Glomerular endothelial cell (primary cell): Measurements from ENCODE around the gene VWDE. TPM values are rescaled to one million over a fixed set of nuclear protein-coding genes. Genes with fewer than 3 reads are reported as not detected.

Source experiments
- DNase-seq: peaks from one replicate; pipeline ENCODE4 v3.0.0-alpha.2; 2011; ENCODE audit warnings: low read depth, low spot score; ENCODE audit errors: extremely low read depth
- total RNA-seq: library from RNA; depleted of rRNA; stranded (reverse); fragments of >200 nt; gene quantifications from 2 replicates; pipeline ENCODE4 v1.2.3, GENCODE V29; 2015

The VWDE gene
- total RNA-seq, 1 donor from 2014 or later, result 0.35 TPM

- no peak for DNase-seq
Observed at GRCh38 chr7:12328888-12329770, 74.5 kb downstream of the VWDE start.

- DNase-seq, result no peak
Observed at GRCh38 chr7:12327922-12328321, 75.7 kb downstream of the VWDE start.

GRCh38 chr7:12325646-12326045 lies 78.0 kb downstream of the VWDE start:
- no peak for DNase-seq

- no peak for DNase-seq
Observed at GRCh38 chr7:12323415-12323814, 80.2 kb downstream of the VWDE start.

GRCh38 chr7:12322903-12323300 lies 80.8 kb downstream of the VWDE start:
- no peak for DNase-seq

- DNase-seq, result peak; percentile 12
Observed at GRCh38 chr7:12322284-12322902, 81.3 kb downstream of the VWDE start.

GRCh38 chr7:12320987-12321647 lies 82.5 kb downstream of the VWDE start:
- no peak for DNase-seq

- no peak for DNase-seq
Observed at GRCh38 chr7:12320241-12320986, 83.3 kb downstream of the VWDE start.

GRCh38 chr7:12317675-12318074 lies 86.0 kb downstream of the VWDE start:
- DNase-seq, result no peak

- no peak for DNase-seq
Observed at GRCh38 chr7:12316925-12317324, 86.7 kb downstream of the VWDE start.

- no peak for DNase-seq
Observed at GRCh38 chr7:12315049-12315448, 88.6 kb downstream of the VWDE start.

GRCh38 chr7:12314199-12314598 lies 89.5 kb downstream of the VWDE start:
- no peak for DNase-seq

GRCh38 chr7:12305502-12305901 lies 98.2 kb downstream of the VWDE start:
- no peak for DNase-seq

GRCh38 chr7:12303495-12303894 lies 100.2 kb downstream of the VWDE start:
- DNase-seq, result no peak

GRCh38 chr7:12303062-12303461 lies 100.6 kb downstream of the VWDE start:
- DNase-seq, result no peak

- no peak for DNase-seq
Observed at GRCh38 chr7:12300415-12300814, 103.2 kb downstream of the VWDE start.

- no peak for DNase-seq
Observed at GRCh38 chr7:12299367-12299766, 104.3 kb downstream of the VWDE start.

GRCh38 chr7:12297283-12298108 lies 106.2 kb downstream of the VWDE start:
- no peak for DNase-seq

GRCh38 chr7:12296051-12296570 lies 107.6 kb downstream of the VWDE start:
- DNase-seq, result no peak

GRCh38 chr7:12294701-12295100 lies 109.0 kb downstream of the VWDE start:
- DNase-seq, result no peak
